HepG2 (cell line): Measurements from ENCODE around the gene NTMT1. TPM values are rescaled to one million over a fixed set of nuclear protein-coding genes. Genes with fewer than 3 reads are reported as not detected.
A peak's percentile ranks its signal among the peaks of the same experiment; 100 is the strongest.

Experiments
- ATAC-seq: fragments of 200-7000 bp; cut with Tn5 transposase; 3 replicates; pipeline ENCODE4 v1.9.1; 2020; ENCODE audit warnings: mild to moderate bottlenecking, moderate library complexity
- BruUV-seq: library from RNA; stranded (reverse); fragments of 400-500 nt; replicated peaks from 2 replicates; lab custom pipeline; 2021; lab: Mats Ljungman, UMichigan
- CTCF ChIA-PET: fragments of 300-600 bp; formaldehyde crosslinking; extraction: SDS; loops from one replicate; lab custom pipeline; 2021; ENCODE audit warnings: low total read pairs, inconsistent platforms, low intra/inter-chr PET ratio; lab: Yijun Ruan, JAX
- POLR2A ChIA-PET: fragments of 350-600 bp; sonication (Branson Sonifier 250); formaldehyde crosslinking; loops from one replicate; lab custom pipeline; 2020; ENCODE audit warnings: antibody characterized with exemption, inconsistent platforms; lab: Yijun Ruan, JAX
- DNase-seq: peaks from one replicate; pipeline ENCODE4 v3.0.0-alpha.2; 2015; ENCODE audit warnings: low spot score
- FAIRE-seq: peaks from 3 replicates; lab custom pipeline; 2011; peaks lifted over from hg19 to GRCh38; lab: Jason Lieb, UNC
- H2AFZ ChIP-seq: one replicate; pipeline ENCODE4 v1.6.1; 2011; ENCODE audit warnings: low read length, inconsistent platforms
- H3K27ac ChIP-seq: fragments of 300-600 bp; 3 replicates; pipeline ENCODE4 v1.8.0; 2011; ENCODE audit warnings: mixed run types, mild to moderate bottlenecking, mixed read lengths, low read length, inconsistent platforms; ENCODE audit not compliant: insufficient read depth; ENCODE audit errors: extremely low read length
- H3K27me3 ChIP-seq, 2 experiments: fragments of 200-600 bp in 1 of 2; 2 replicates in 1 of 2; 3 replicates in 1 of 2; pipeline versions ENCODE4 v1.6.0 to v1.8.0; 2011; ENCODE audit warnings: low read length in 2 of 2, mild to moderate bottlenecking in 2 of 2, moderate library complexity in 2 of 2, inconsistent platforms in 1 of 2; ENCODE audit not compliant: insufficient read depth in 2 of 2, control insufficient read depth in 1 of 2
- H3K36me3 ChIP-seq, 2 experiments: fragments of 200-600 bp in 1 of 2; replicated peaks in 1 of 2; 2 replicates in 1 of 2; 3 replicates in 1 of 2; pipeline versions ENCODE4 v1.5.1 to v1.8.0; 2011; ENCODE audit warnings: low read length in 2 of 2, inconsistent platforms in 1 of 2; ENCODE audit not compliant: insufficient read depth in 2 of 2, control insufficient read depth in 1 of 2
- H3K4me1 ChIP-seq: 2 replicates; pipeline ENCODE4 v1.5.1; 2012; ENCODE audit warnings: low read length, inconsistent platforms; ENCODE audit not compliant: insufficient read depth
- H3K4me2 ChIP-seq: 2 replicates; pipeline ENCODE4 v1.6.0; 2011; ENCODE audit warnings: low read depth, low read length, inconsistent platforms
- H3K4me3 ChIP-seq, 3 experiments: fragments of 200-600 bp in 1 of 3; sonication (generic), shearing (Covaris generic) in 1 of 3; replicated peaks in 1 of 3; 2 replicates each; pipeline ENCODE4 v1.5.1; 2011 to 2016; ENCODE audit warnings: low read length in 3 of 3, inconsistent platforms in 2 of 3, low read depth in 2 of 3, mild to moderate bottlenecking in 2 of 3, control low read depth in 1 of 3, mixed read lengths in 1 of 3; ENCODE audit not compliant: insufficient read depth in 1 of 3
- H3K79me2 ChIP-seq: one replicate; pipeline ENCODE4 v1.6.1; 2011; ENCODE audit warnings: low read length, inconsistent platforms; ENCODE audit not compliant: insufficient read depth
- H3K9ac ChIP-seq: 2 replicates; pipeline ENCODE4 v1.6.0; 2011; ENCODE audit warnings: mild to moderate bottlenecking, low read depth, low read length, inconsistent platforms; ENCODE audit not compliant: insufficient read depth
- H3K9me3 ChIP-seq: 2 replicates; pipeline ENCODE4 v1.5.1; 2012; ENCODE audit warnings: mild to moderate bottlenecking, low read length
- H4K20me1 ChIP-seq: 2 replicates; pipeline ENCODE4 v1.6.0; 2011; ENCODE audit warnings: inconsistent platforms, mild to moderate bottlenecking, low read length, moderate library complexity; ENCODE audit not compliant: insufficient read depth
- CBFB ChIP-seq: sonication (generic); formaldehyde crosslinking; IDR thresholded peaks from 2 replicates; pipeline ENCODE4 v1.4.0; 2020; ENCODE audit warnings: missing genetic modification reagents
- ETS1 ChIP-seq: sonication (generic); formaldehyde crosslinking; IDR thresholded peaks from 2 replicates; pipeline ENCODE4 v1.4.0; 2020; ENCODE audit warnings: missing genetic modification reagents
- GPBP1L1 ChIP-seq: sonication (generic); formaldehyde crosslinking; IDR thresholded peaks from 2 replicates; pipeline ENCODE4 v1.5.0; 2020; ENCODE audit warnings: mild to moderate bottlenecking, missing genetic modification reagents
- HDAC6 ChIP-seq: fragments of 200-600 bp; sonication (generic); IDR thresholded peaks from 2 replicates; pipeline ENCODE4 v1.7.0; 2017; ENCODE audit warnings: mild to moderate bottlenecking, antibody characterized with exemption, low read length, low read depth
- KLF16 ChIP-seq, 2 experiments: sonication (generic) in 1 of 2; formaldehyde crosslinking in 1 of 2; IDR thresholded peaks; 2 replicates each; pipeline versions ENCODE4 v1.6.1 to v1.8.0; 2016 to 2023; ENCODE audit warnings: missing genetic modification reagents in 2 of 2, missing compliant biosample characterization in 1 of 2
- MLLT10 ChIP-seq: sonication (generic); formaldehyde crosslinking; IDR thresholded peaks from 2 replicates; pipeline ENCODE4 v1.4.0; 2020; ENCODE audit warnings: missing genetic modification reagents
- NFRKB ChIP-seq: fragments of 450-650 bp; IDR thresholded peaks from 2 replicates; pipeline ENCODE4 v1.6.1; 2017
- POLR2G ChIP-seq: fragments of 200-400 bp; formaldehyde crosslinking; IDR thresholded peaks from 2 replicates; pipeline ENCODE4 v1.6.1; 2018; ENCODE audit warnings: mild to moderate bottlenecking, low read depth, low read length, moderate library complexity
- RBAK ChIP-seq: sonication (generic); formaldehyde crosslinking; IDR thresholded peaks from 2 replicates; pipeline ENCODE4 v1.5.1; 2020; ENCODE audit warnings: mild to moderate bottlenecking, missing genetic modification reagents
- SAP130 ChIP-seq: IDR thresholded peaks from 2 replicates; pipeline ENCODE4 v1.6.1; 2016; ENCODE audit warnings: low read depth
- SPEN ChIP-seq: sonication (generic); formaldehyde crosslinking; IDR thresholded peaks from 2 replicates; pipeline ENCODE4 v1.5.1; 2020; ENCODE audit warnings: low read depth, mild to moderate bottlenecking, missing genetic modification reagents
- ZBED4 ChIP-seq: sonication (generic); formaldehyde crosslinking; IDR thresholded peaks from 2 replicates; pipeline ENCODE4 v1.4.0; 2020; ENCODE audit warnings: missing genetic modification reagents, borderline replicate concordance
- ZBTB38 ChIP-seq: sonication (generic); formaldehyde crosslinking; IDR thresholded peaks from 2 replicates; pipeline ENCODE4 v1.5.1; 2020; ENCODE audit warnings: mild to moderate bottlenecking, missing genetic modification reagents
- ZBTB42 ChIP-seq: sonication (generic); formaldehyde crosslinking; IDR thresholded peaks from 2 replicates; pipeline ENCODE4 v1.5.0; 2020; ENCODE audit warnings: mild to moderate bottlenecking, missing genetic modification reagents
- ZFX ChIP-seq: sonication (generic); formaldehyde crosslinking; IDR thresholded peaks from 2 replicates; pipeline ENCODE4 v1.4.0; 2020; ENCODE audit warnings: mild to moderate bottlenecking, low read depth, missing genetic modification reagents, moderate library complexity
- ZNF570 ChIP-seq: sonication (generic); formaldehyde crosslinking; IDR thresholded peaks from 2 replicates; pipeline ENCODE4 v1.4.0; 2020; ENCODE audit warnings: mild to moderate bottlenecking, missing genetic modification reagents, borderline replicate concordance
- WGBS: methylation state at CpG from one replicate; pipeline ENCODE4 v1.1.6; 2017; ENCODE audit warnings: low lambda C conversion rate; 5-methylcytosine and 5-hydroxymethylcytosine counted together
- in situ Hi-C: cut with HindIII; loops from 2 replicates; pipeline ENCODE4 v1.10.0; 2017; ENCODE audit warnings: low pct_unique_long_range_greater_than_20kb; ENCODE audit not compliant: extremely low pct_ligation_motif_present
- intact Hi-C: fragments of 100-400 bp; cut with micrococcal nuclease; formaldehyde crosslinking; loops from one replicate; pipeline ENCODE4 v1.10.0; 2022; ENCODE audit not compliant: unreplicated experiment
- polyA plus RNA-seq, 8 experiments: library from polyadenylated mRNA; depleted of rRNA in 3 of 8; stranded (reverse) in 7 of 8; unstranded in 1 of 8; fragments of >200 nt; fragmentation: Illumina TruSeq in 4 of 8; extraction: Trizol in 4 of 8; gene quantifications; 2 replicates each; pipeline versions ENCODE4 v1.2.1 to v1.2.3, GENCODE V29; 2011 to 2016; ENCODE audit warnings: low read depth in 4 of 8, missing spikeins in 1 of 8, mixed read lengths in 1 of 8; ENCODE audit not compliant: insufficient read depth in 1 of 8
- total RNA-seq, 5 experiments: library from RNA; depleted of rRNA; stranded (reverse); fragments of >200 nt; fragmentation: Illumina TruSeq; extraction: Trizol; gene quantifications; 2 replicates each; pipeline ENCODE4 v1.2.3, GENCODE V29; 2016; ENCODE audit warnings: low read depth in 1 of 5

Gene NTMT1
- total and polyA plus RNA-seq, 2 of the 13 experiments (the other 11 are each of a cell fraction or from before 2014, with no cell fraction given): 49.1 to 53.8 TPM

GRCh38 chr9:129667850-129668249 lies 41.9 kb downstream of the NTMT1 start:
- intact Hi-C loops: no loop called here
- ChIA-PET CTCF (no interaction called here), POLR2A (no interaction called here)
- no peak for DNase-seq
- H3K27ac ChIP-seq: no peak overlapping the region
- BruUV-seq: no TSS peak
- H3K9me3 ChIP-seq: no peaks in the 10 kb centered on the region
- no peaks in the 10 kb centered on the region for H3K36me3 ChIP-seq
- FAIRE-seq: no peak
- H4K20me1 ChIP-seq: no peaks in the 10 kb centered on the region
- H3K4me2 ChIP-seq: no peak overlapping the region
- ATAC-seq: peak; percentile 18; the same call in 2 of the 3 replicates
- H2AFZ ChIP-seq: no peak overlapping the region
- H3K9ac ChIP-seq: no peak overlapping the region
- no peak overlapping the region for H3K4me3 ChIP-seq
- no peaks in the 10 kb centered on the region for H3K79me2 ChIP-seq
- H3K4me1 ChIP-seq: no peaks in the 10 kb centered on the region
- in situ Hi-C loops: no loop called here
- no peak for TF ChIP-seq ZBTB42 (CRISPR knock-in tag)
- no peak for TF ChIP-seq ZBTB38 (CRISPR knock-in tag)
- no peak for TF ChIP-seq RBAK (CRISPR knock-in tag)
- TF ChIP-seq POLR2G: no peak
- TF ChIP-seq ZBED4: no peak
- no peak for TF ChIP-seq ETS1 (CRISPR knock-in tag)
- no peak for TF ChIP-seq ZFX (CRISPR knock-in tag)
- no peak for TF ChIP-seq MLLT10
- TF ChIP-seq NFRKB: no peak
- TF ChIP-seq SPEN: no peak
- no peak for TF ChIP-seq SAP130 (CRISPR knock-in tag)
- TF ChIP-seq GPBP1L1 (CRISPR knock-in tag): no peak
- no peak for TF ChIP-seq KLF16 (CRISPR knock-in tag; IDR thresholded peaks at IDR 0.05)
- no peak for TF ChIP-seq ZNF570
- TF ChIP-seq CBFB: no peak
- no peak for TF ChIP-seq HDAC6
- peaks cover 20 to 66% of the 10 kb centered on the region in 2 experiments for H3K27me3 ChIP-seq
- WGBS: no CpG with 5 or more reads among the region's 9 CpGs
